Epithelial cell of proximal tubule (primary cell): ENCODE data around the gene RAB8A. TPM values are rescaled to one million over a fixed set of nuclear protein-coding genes. Genes with fewer than 3 reads are reported as not detected.

Experiments used
- DNase-seq: peaks from one replicate; pipeline ENCODE4 v3.0.0-alpha.2; 2011; ENCODE audit warnings: low read depth
- H3K4me3 ChIP-seq: 2 replicates; pipeline ENCODE4 v1.5.1; 2011; ENCODE audit warnings: low read depth, mild to moderate bottlenecking, low read length
- CTCF ChIP-seq: conservative IDR thresholded peaks from 2 replicates; pipeline ENCODE4 v1.5.1; 2012; ENCODE audit warnings: low read depth, mild to moderate bottlenecking, low read length
- total RNA-seq: library from RNA; depleted of rRNA; stranded (reverse); fragments of >200 nt; gene quantifications from 2 replicates; pipeline ENCODE4 v1.2.3, GENCODE V29; 2015

The RAB8A gene
- total RNA-seq, 1 donor from 2014 or later: 62.4 TPM

DNA sequence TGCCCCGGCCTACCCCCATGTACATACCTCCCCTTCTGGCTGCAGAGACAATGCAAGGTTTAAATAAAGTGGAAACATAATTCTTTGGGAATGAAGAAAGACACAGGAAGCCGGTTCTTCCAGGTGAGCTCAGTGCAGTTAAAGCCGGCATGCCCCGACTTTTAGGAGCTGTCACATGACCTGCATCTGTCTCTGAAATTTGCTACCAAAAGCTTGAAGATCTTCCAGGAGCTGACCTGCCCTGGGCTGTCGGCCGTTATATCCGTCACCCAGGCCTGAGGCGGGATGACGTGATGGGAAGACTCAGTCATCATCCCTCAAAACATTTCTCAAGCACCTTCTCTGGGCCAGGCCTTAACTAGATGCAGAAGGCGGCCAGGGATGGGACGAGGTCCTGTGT, 10.3 kb downstream of the RAB8A start:
- H3K4me3 ChIP-seq: no peak overlapping the region
- no peak for DNase-seq
- TF ChIP-seq CTCF: no peak

DNA sequence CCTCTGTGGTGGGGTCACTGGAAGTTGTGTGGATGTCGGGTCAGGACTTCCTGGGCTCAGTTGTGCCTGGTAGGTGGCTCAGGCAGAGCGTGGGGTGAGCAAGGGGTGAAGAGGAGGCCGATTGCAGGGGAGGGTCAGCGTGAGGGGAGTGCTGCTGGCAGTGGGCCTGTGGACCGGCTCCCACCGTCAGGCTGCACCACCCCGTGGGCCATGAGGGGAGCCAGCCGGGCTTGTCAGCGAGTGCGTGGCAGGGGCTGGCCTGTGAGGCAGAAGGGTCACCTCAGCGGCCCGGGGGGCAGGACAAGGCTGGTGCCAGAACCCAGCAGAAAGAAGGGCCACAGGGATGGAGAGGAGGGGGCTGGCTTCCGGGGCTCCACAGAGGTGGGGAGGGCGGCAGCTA, 13.3 kb downstream of the RAB8A start:
- H3K4me3 ChIP-seq: no peak overlapping the region
- DNase-seq: no peak
- no peak for TF ChIP-seq CTCF

DNA sequence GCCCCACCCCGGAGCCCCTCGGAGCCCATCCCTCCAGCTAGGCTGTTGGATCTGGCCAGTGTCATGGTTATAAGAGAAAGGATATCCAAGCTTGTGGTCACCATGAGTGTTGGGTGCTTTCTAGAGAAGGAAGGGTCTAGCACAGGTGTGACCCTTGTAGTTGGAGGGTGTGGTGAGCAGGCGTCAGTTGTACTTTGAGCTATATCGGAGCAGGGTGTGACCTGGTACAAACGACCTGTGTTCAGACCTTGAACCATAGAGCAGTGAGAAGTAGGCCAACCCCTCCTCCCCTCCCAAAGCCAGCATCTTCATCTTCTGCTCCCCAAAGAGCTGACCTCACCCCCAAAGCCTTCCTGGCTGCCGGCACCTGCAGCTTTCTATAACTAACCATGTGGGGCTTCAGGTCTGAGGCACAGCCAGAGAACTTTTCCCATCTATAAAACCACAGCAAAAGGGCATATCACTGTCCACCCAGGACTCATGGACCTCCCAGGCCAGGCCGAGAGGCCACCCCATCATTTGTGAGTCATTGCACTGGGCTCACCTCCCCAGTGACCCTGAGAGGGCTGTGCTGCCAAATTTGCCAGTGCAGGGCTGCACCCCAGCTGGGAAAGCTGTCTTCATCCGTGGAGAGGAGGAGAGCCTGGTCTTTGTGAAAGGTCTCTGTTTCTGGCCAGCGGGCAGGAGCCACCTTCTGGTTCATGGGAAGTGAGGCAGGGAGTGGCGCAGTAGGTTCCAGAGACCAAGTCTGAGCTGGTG, 14.2 kb downstream of the RAB8A start:
- no peak overlapping the region for H3K4me3 ChIP-seq
- TF ChIP-seq CTCF: no peak
- DNase-seq: no peak

GRCh38 chr19:16127080-16127479, 15.4 kb downstream of the RAB8A start:
- H3K4me3 ChIP-seq: no peak overlapping the region
- DNase-seq: no peak
- no peak for TF ChIP-seq CTCF

DNA sequence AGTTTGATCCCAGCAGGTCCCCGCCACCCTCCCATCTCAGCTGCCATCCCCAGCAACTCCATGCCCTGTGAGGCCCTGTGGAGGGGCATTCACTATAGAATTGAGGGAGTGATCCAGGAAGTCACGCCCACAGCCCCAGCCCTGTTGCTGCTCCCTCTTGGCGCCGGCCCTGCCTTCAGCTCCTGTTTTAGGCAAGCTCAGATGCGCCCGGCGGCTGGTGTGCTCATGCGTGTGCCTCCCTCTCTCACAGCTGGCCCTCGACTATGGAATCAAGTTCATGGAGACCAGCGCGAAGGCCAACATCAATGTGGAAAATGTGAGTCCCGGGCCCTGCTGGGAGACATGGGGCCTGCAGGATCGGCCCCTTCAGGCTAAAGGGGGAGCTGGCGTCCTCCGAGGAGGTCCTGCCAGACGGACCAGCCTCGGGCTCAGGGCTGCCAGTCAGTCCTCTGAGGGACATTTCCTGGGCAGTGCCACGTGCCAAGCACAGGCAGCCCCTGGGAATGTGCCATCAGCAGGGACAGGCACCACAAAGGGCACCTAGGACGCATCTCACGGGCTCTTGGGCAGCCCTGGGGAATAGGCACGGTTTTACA, 16.2 kb downstream of the RAB8A start:
- no peak for DNase-seq
- no peak for TF ChIP-seq CTCF
- no peak overlapping the region for H3K4me3 ChIP-seq

DNA sequence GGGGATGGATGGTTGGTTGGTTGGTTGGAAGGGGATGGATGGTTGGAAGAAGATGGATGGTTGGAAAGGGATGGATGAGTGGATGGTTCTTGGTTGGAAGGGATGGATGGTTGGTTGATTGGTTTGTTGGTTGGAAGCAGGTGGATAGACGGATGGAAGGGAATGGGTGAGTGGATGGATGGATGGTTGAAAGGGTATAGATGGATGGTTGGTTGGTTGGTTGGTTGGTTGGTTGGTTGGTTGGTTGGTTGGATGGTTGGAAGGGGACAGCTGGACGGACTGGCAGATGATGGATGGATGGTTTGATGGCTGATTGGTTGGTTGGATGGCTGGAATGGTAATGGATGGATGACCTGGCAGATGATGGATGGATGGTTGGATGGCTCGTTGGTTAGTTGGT, 20.0 kb downstream of the RAB8A start:
- no peak for DNase-seq
- no peak for TF ChIP-seq CTCF
- H3K4me3 ChIP-seq: no peak overlapping the region

DNA sequence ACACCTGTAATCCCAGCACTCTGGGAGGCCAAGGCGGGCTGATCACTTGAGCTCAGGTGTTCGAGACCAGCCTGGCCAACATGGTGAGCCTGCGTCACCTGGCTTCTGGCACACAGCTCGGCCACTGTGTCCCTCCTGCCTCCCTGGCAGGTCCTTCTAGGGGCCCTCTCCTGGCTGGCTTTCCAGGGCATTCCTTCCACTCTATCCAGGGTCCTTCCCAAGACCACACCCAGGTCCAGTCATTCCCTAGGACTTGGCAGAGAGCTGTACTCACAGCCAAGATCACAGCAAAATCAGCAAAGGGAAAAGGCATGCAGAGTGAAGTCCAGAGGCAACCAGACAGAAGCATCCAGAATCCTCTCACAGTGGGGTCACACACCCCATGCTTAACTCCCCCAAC, 22.1 kb downstream of the RAB8A start:
- no peak for DNase-seq
- TF ChIP-seq CTCF: no peak
- H3K4me3 ChIP-seq: no peak overlapping the region
